HG03439 (cell line): Measurements from ENCODE around the gene CHST10.
"Not testable (repeated sequence)": the region's sequence is repeated elsewhere in the genome, so short reads cannot be mapped to it uniquely, and the experiment has no call there.

ENCODE experiments used
- ATAC-seq: cut with Tn5 transposase; IDR thresholded peaks from one replicate; pipeline ENCODE4 v1.9.1; 2021; ENCODE audit warnings: mild to moderate bottlenecking, moderate library complexity; ENCODE audit not compliant: unreplicated experiment

CHST10 gene

GRCh38 chr2:100395532-100396350 is 21.7 kb downstream of the CHST10 start:
- no peak for ATAC-seq

GRCh38 chr2:100394111-100394641 is 23.3 kb downstream of the CHST10 start:
- ATAC-seq, result peak; percentile 60

- no peak for ATAC-seq
Measured at GRCh38 chr2:100393362-100393761, 24.1 kb downstream of the CHST10 start.

GRCh38 chr2:100392715-100393114 is 24.8 kb downstream of the CHST10 start:
- no peak for ATAC-seq

GRCh38 chr2:100391735-100392515 is 25.5 kb downstream of the CHST10 start:
- ATAC-seq, result no peak

GRCh38 chr2:100390001-100390940 is 27.2 kb downstream of the CHST10 start:
- no peak for ATAC-seq

GRCh38 chr2:100388703-100389102 is 28.8 kb downstream of the CHST10 start:
- ATAC-seq, result no peak

GRCh38 chr2:100383954-100384353 is 33.5 kb downstream of the CHST10 start:
- ATAC-seq, result no peak

- no peak for ATAC-seq
Measured at GRCh38 chr2:100383306-100383705, 34.2 kb downstream of the CHST10 start.

- no peak for ATAC-seq
Measured at GRCh38 chr2:100381240-100381639, 36.2 kb downstream of the CHST10 start.

- ATAC-seq, result no peak
Measured at GRCh38 chr2:100380681-100381080, 36.8 kb downstream of the CHST10 start.

- ATAC-seq, result no peak
Measured at GRCh38 chr2:100376836-100377235, 40.6 kb downstream of the CHST10 start.

GRCh38 chr2:100367163-100367562 is 50.3 kb downstream of the CHST10 start:
- no peak for ATAC-seq

GRCh38 chr2:100365434-100365833 is 52.0 kb downstream of the CHST10 start:
- ATAC-seq, result no peak

GRCh38 chr2:100362269-100362668 is 55.2 kb downstream of the CHST10 start:
- ATAC-seq, result not testable (repeated sequence)

- ATAC-seq, result no peak
Measured at GRCh38 chr2:100359576-100359975, 57.9 kb downstream of the CHST10 start.

- no peak for ATAC-seq
Measured at GRCh38 chr2:100358554-100358953, 58.9 kb downstream of the CHST10 start.

GRCh38 chr2:100352521-100352920 is 64.9 kb downstream of the CHST10 start:
- no peak for ATAC-seq

GRCh38 chr2:100350661-100351185 is 66.7 kb downstream of the CHST10 start:
- ATAC-seq, result no peak

GRCh38 chr2:100345144-100345543 is 72.3 kb downstream of the CHST10 start:
- ATAC-seq, result not testable (repeated sequence)
